HepG2 (cell line): ENCODE measurements around the gene C2orf42. TPM values are rescaled to one million over a fixed set of nuclear protein-coding genes. Genes with fewer than 3 reads are reported as not detected.

Experiments
- ATF6 ChIP-seq: sonication (generic); formaldehyde crosslinking; conservative IDR thresholded peaks from 2 replicates; pipeline ENCODE4 v1.4.0; 2020; ENCODE audit warnings: missing genetic modification reagents
- BRF2 ChIP-seq: sonication (generic); formaldehyde crosslinking; IDR thresholded peaks from 2 replicates; pipeline ENCODE4 v1.8.1; 2022; ENCODE audit warnings: mild to moderate bottlenecking, missing genetic modification reagents
- CBX2 ChIP-seq, 2 experiments: fragments of 200-600 bp in 1 of 2; sonication (generic); formaldehyde crosslinking in 1 of 2; IDR thresholded peaks; 2 replicates each; pipeline versions ENCODE4 v1.7.0 to v1.8.1; 2018 to 2022; ENCODE audit warnings: low read depth in 2 of 2, low read length in 1 of 2, mild to moderate bottlenecking in 1 of 2, missing genetic modification reagents in 1 of 2
- GMEB1 ChIP-seq: sonication (generic); formaldehyde crosslinking; IDR thresholded peaks from 2 replicates; pipeline ENCODE4 v1.5.1; 2020; ENCODE audit warnings: missing genetic modification reagents, mild to moderate bottlenecking, borderline replicate concordance
- HHEX ChIP-seq: IDR thresholded peaks from 2 replicates; pipeline ENCODE4 v1.6.1; 2016; ENCODE audit warnings: control low read depth
- LCORL ChIP-seq, 2 experiments: fragments of 450-650 bp in 1 of 2; sonication (generic) in 1 of 2; formaldehyde crosslinking in 1 of 2; IDR thresholded peaks; 2 replicates each; pipeline versions ENCODE4 v1.5.0 to v1.6.1; 2017 to 2020; ENCODE audit warnings: antibody characterized with exemption in 1 of 2, missing genetic modification reagents in 1 of 2
- MTF1 ChIP-seq: sonication (generic); formaldehyde crosslinking; IDR thresholded peaks from 2 replicates; pipeline ENCODE4 v1.5.0; 2020; ENCODE audit warnings: missing genetic modification reagents
- NFE2L2 ChIP-seq: fragments of 150-350 bp; IDR thresholded peaks from 2 replicates; pipeline ENCODE4 v1.6.1; 2014; ENCODE audit warnings: low read length
- RORA ChIP-seq: sonication (generic); formaldehyde crosslinking; IDR thresholded peaks from 2 replicates; pipeline ENCODE4 v1.5.0; 2020; ENCODE audit warnings: mild to moderate bottlenecking, missing genetic modification reagents, moderate library complexity
- RXRB ChIP-seq: IDR thresholded peaks from 2 replicates; pipeline ENCODE4 v1.6.1; 2016; ENCODE audit warnings: borderline replicate concordance, missing genetic modification reagents, missing compliant biosample characterization
- SOX5 ChIP-seq: IDR thresholded peaks from 2 replicates; pipeline ENCODE4 v1.6.1; 2016; ENCODE audit warnings: borderline replicate concordance
- SOX6 ChIP-seq, 2 experiments: fragments of 450-650 bp in 1 of 2; sonication (generic) in 1 of 2; formaldehyde crosslinking in 1 of 2; IDR thresholded peaks; 2 replicates each; pipeline versions ENCODE4 v1.4.0 to v1.6.1; 2017 to 2020; ENCODE audit warnings: antibody characterized with exemption in 1 of 2, mild to moderate bottlenecking in 1 of 2, missing genetic modification reagents in 1 of 2
- ZBTB44 ChIP-seq: sonication (generic); formaldehyde crosslinking; IDR thresholded peaks from 2 replicates; pipeline ENCODE4 v1.4.0; 2020; ENCODE audit warnings: missing genetic modification reagents
- ZEB1 ChIP-seq: IDR thresholded peaks from 2 replicates; pipeline ENCODE4 v1.6.1; 2012; ENCODE audit warnings: mild to moderate bottlenecking, low read depth, inconsistent platforms; ENCODE audit not compliant: insufficient replicate concordance
- ZMYM3 ChIP-seq: sonication (generic); formaldehyde crosslinking; IDR thresholded peaks from 2 replicates; pipeline ENCODE4 v1.5.1; 2020; ENCODE audit warnings: mild to moderate bottlenecking, missing genetic modification reagents
- ZNF274 ChIP-seq: sonication (generic); formaldehyde crosslinking; IDR thresholded peaks from 2 replicates; pipeline ENCODE4 v1.5.1; 2020; ENCODE audit warnings: mild to moderate bottlenecking, missing genetic modification reagents
- ZNF292 ChIP-seq: sonication (generic); formaldehyde crosslinking; IDR thresholded peaks from 2 replicates; pipeline ENCODE4 v1.8.1; 2022; ENCODE audit warnings: mild to moderate bottlenecking, low read depth, missing genetic modification reagents, borderline replicate concordance
- ZNF598 ChIP-seq: sonication (generic); formaldehyde crosslinking; IDR thresholded peaks from 2 replicates; pipeline ENCODE4 v1.5.1; 2020; ENCODE audit warnings: mild to moderate bottlenecking, missing genetic modification reagents, borderline replicate concordance
- ZNF761 ChIP-seq: sonication (generic); formaldehyde crosslinking; conservative IDR thresholded peaks from 2 replicates; pipeline ENCODE4 v1.4.0; 2020; ENCODE audit warnings: mild to moderate bottlenecking, missing genetic modification reagents
- polyA plus RNA-seq, 8 experiments: library from polyadenylated mRNA; depleted of rRNA in 3 of 8; stranded (reverse) in 7 of 8; unstranded in 1 of 8; fragments of >200 nt; fragmentation: Illumina TruSeq in 4 of 8; extraction: Trizol in 4 of 8; gene quantifications; 2 replicates each; pipeline versions ENCODE4 v1.2.1 to v1.2.3, GENCODE V29; 2011 to 2016; ENCODE audit warnings: low read depth in 4 of 8, missing spikeins in 1 of 8, mixed read lengths in 1 of 8; ENCODE audit not compliant: insufficient read depth in 1 of 8
- total RNA-seq, 5 experiments: library from RNA; depleted of rRNA; stranded (reverse); fragments of >200 nt; fragmentation: Illumina TruSeq; extraction: Trizol; gene quantifications; 2 replicates each; pipeline ENCODE4 v1.2.3, GENCODE V29; 2016; ENCODE audit warnings: low read depth in 1 of 5

C2orf42 gene
- total and polyA plus RNA-seq, 2 of the 13 experiments (the other 11 are each of a cell fraction or from before 2014, with no cell fraction given) = 9.3 to 9.9 TPM

GRCh38 chr2:70111752-70112591 lies 78.8 kb downstream of the C2orf42 start (continued):
- TF ChIP-seq ZBTB44 (CRISPR knock-in tag) (no peak), ZEB1 (peak; percentile 18), ZMYM3 (CRISPR knock-in tag) (peak; percentile 74), SOX5 (CRISPR knock-in tag) (no peak), SOX6 (IDR thresholded peaks at IDR 0.05) (no peak), SOX6 (CRISPR knock-in tag; IDR thresholded peaks at IDR 0.05) (peak; percentile 15; the same call in 1 of the 2 replicates), HHEX (CRISPR knock-in tag) (no peak), MTF1 (no peak), BRF2 (CRISPR knock-in tag) (no peak; the same call in 1 of the 2 replicates), CBX2 (IDR thresholded peaks at IDR 0.05; ENCODE audit: low read depth, low read length) (no peak), CBX2 (CRISPR knock-in tag; IDR thresholded peaks at IDR 0.05; ENCODE audit: low read depth) (no peak), NFE2L2 (no peak), RXRB (peak; percentile 45; the same call in 1 of the 2 replicates), ZNF598 (CRISPR knock-in tag) (0 out of 2 replicates have a peak, but pooled peaks have one; percentile 74), ZNF761 (0 out of 2 replicates have a peak, but pooled peaks have one; percentile 32), RORA (CRISPR knock-in tag) (0 out of 2 replicates have a peak, but pooled peaks have one; percentile 34), ATF6 (CRISPR knock-in tag) (no peak), ZNF292 (CRISPR knock-in tag) (peak; percentile 54; the same call in 1 of the 2 replicates), LCORL (IDR thresholded peaks at IDR 0.05) (peak; percentile 90), LCORL (CRISPR knock-in tag; IDR thresholded peaks at IDR 0.05) (no peak), ZNF274 (0 out of 2 replicates have a peak, but pooled peaks have one; percentile 26), GMEB1 (CRISPR knock-in tag) (0 out of 2 replicates have a peak, but pooled peaks have one; percentile 23)
